HCT116 (cell line): ENCODE results near the gene ARMH3. TPM values are rescaled to one million over a fixed set of nuclear protein-coding genes. Genes with fewer than 3 reads are reported as not detected.

Source experiments
- ATAC-seq: fragments of 200-7000 bp; cut with Tn5 transposase; 2 replicates; pipeline ENCODE4 v1.9.1; 2020; ENCODE audit warnings: mild to moderate bottlenecking, moderate library complexity
- BruUV-seq: library from RNA; stranded (reverse); fragments of 400-500 nt; replicated peaks from 2 replicates; lab custom pipeline; 2021; lab: Mats Ljungman, UMichigan
- CTCF ChIA-PET: fragments of 300-600 bp; sonication (Branson Sonifier 250); formaldehyde crosslinking; loops from one replicate; lab custom pipeline; 2021; ENCODE audit warnings: antibody characterized with exemption; lab: Charles Lee
- POLR2A ChIA-PET: fragments of 300-600, 350-600 bp; sonication (Branson Sonifier 250); formaldehyde crosslinking; loops from one replicate; lab custom pipeline; 2021; ENCODE audit warnings: antibody characterized with exemption; lab: Charles Lee
- RAD21 ChIA-PET, 2 experiments: fragments of 300-600 bp; sonication (Branson Sonifier 250); formaldehyde crosslinking; loops; one replicate each; lab custom pipeline; 2023; ENCODE audit warnings: low total read pairs in 2 of 2; ENCODE audit not compliant: uncharacterized antibody in 2 of 2, unreplicated experiment in 2 of 2, low non-redundant PET in 1 of 2; lab: Charles Lee
- DNase-seq: peaks from one replicate; pipeline ENCODE4 v3.0.0-alpha.2; 2010; ENCODE audit warnings: low read depth, low spot score
- H2AFZ ChIP-seq: fragments of 200-600 bp; shearing (Covaris generic), sonication (generic); 2 replicates; pipeline ENCODE4 v1.6.1; 2017; ENCODE audit warnings: low read depth, mixed run types, mixed read lengths, antibody characterized with exemption, low read length; ENCODE audit not compliant: poor library complexity, severe bottlenecking
- H3K27ac ChIP-seq: 2 replicates; pipeline ENCODE4 v1.5.1; 2012; ENCODE audit warnings: low read depth, low read length
- H3K27me3 ChIP-seq: fragments of 200-600 bp; sonication (generic); 2 replicates; pipeline ENCODE4 v1.6.1; 2016; ENCODE audit warnings: mixed run types, low read length, mixed read lengths; ENCODE audit not compliant: insufficient read depth
- H3K36me3 ChIP-seq, 2 experiments: fragments of 200-500 bp in 1 of 2; fragments of 200-600 bp in 1 of 2; sonication (Bioruptor generic) in 1 of 2; sonication (generic) in 1 of 2; 2 replicates each; pipeline versions ENCODE4 v1.5.1 to v1.6.1; 2014 to 2016; ENCODE audit warnings: low read length in 2 of 2, inconsistent platforms in 1 of 2, mixed read lengths in 1 of 2, mixed run types in 1 of 2; ENCODE audit not compliant: insufficient read depth in 2 of 2, control insufficient read depth in 1 of 2
- H3K4me1 ChIP-seq, 2 experiments: fragments of 200-600 bp in 1 of 2; sonication (generic) in 1 of 2; 2 replicates each; pipeline versions ENCODE4 v1.5.1 to v1.6.1; 2012 to 2017; ENCODE audit warnings: low read length in 2 of 2, inconsistent platforms in 1 of 2, mild to moderate bottlenecking in 1 of 2, mixed read lengths in 1 of 2, mixed run types in 1 of 2, moderate library complexity in 1 of 2; ENCODE audit not compliant: insufficient read depth in 2 of 2, control insufficient read depth in 1 of 2
- H3K4me2 ChIP-seq: fragments of 200-600 bp; sonication (generic); 2 replicates; pipeline ENCODE4 v1.6.1; 2017; ENCODE audit warnings: mixed run types, low read length, mixed read lengths
- H3K4me3 ChIP-seq, 2 experiments: fragments of 200-600 bp in 1 of 2; sonication (generic) in 1 of 2; replicated peaks in 1 of 2; 2 replicates each; pipeline ENCODE4 v1.5.1; 2011 to 2016; ENCODE audit warnings: low read length in 2 of 2, control low read depth in 1 of 2, low read depth in 1 of 2, mild to moderate bottlenecking in 1 of 2, mixed read lengths in 1 of 2, mixed run types in 1 of 2
- H3K79me2 ChIP-seq: fragments of 200-600 bp; sonication (generic); 2 replicates; pipeline ENCODE4 v1.6.1; 2017; ENCODE audit warnings: mild to moderate bottlenecking, mixed run types, low read length, moderate library complexity, mixed read lengths; ENCODE audit not compliant: insufficient read depth
- H3K9ac ChIP-seq: fragments of 200-600 bp; sonication (generic); 2 replicates; pipeline ENCODE4 v1.6.1; 2016; ENCODE audit warnings: low read length, mixed read lengths
- H3K9me2 ChIP-seq: fragments of 200-600 bp; sonication (generic), shearing (Covaris generic); 2 replicates; pipeline ENCODE4 v1.6.1; 2017; ENCODE audit warnings: mixed run types, mild to moderate bottlenecking, moderate library complexity; ENCODE audit not compliant: insufficient read depth
- H3K9me3 ChIP-seq, 2 experiments: fragments of 200-500 bp in 1 of 2; fragments of 200-600 bp in 1 of 2; sonication (Bioruptor generic) in 1 of 2; sonication (generic) in 1 of 2; 2 replicates each; pipeline ENCODE4 v1.6.1; 2014 to 2017; ENCODE audit warnings: low read length in 2 of 2, mixed read lengths in 2 of 2, inconsistent platforms in 1 of 2, low read depth in 1 of 2, mild to moderate bottlenecking in 1 of 2, mixed run types in 1 of 2, moderate library complexity in 1 of 2; ENCODE audit not compliant: control insufficient read depth in 1 of 2, insufficient read depth in 1 of 2
- H4K20me1 ChIP-seq: fragments of 200-600 bp; sonication (generic), shearing (Covaris generic); 2 replicates; pipeline ENCODE4 v1.6.1; 2017; ENCODE audit warnings: mixed run types, mild to moderate bottlenecking, moderate library complexity; ENCODE audit not compliant: insufficient read depth
- CTCF ChIP-seq, 3 experiments: fragments of 200-600 bp in 1 of 3; sonication (generic) in 1 of 3; IDR thresholded peaks in 2 of 3; conservative IDR thresholded peaks in 1 of 3; 2 replicates each; pipeline ENCODE4 v1.5.1; 2012 to 2017; ENCODE audit warnings: low read depth in 2 of 3, low read length in 2 of 3, antibody characterized with exemption in 1 of 3, borderline replicate concordance in 1 of 3, control low read depth in 1 of 3, mild to moderate bottlenecking in 1 of 3, mixed read lengths in 1 of 3, mixed run types in 1 of 3, moderate library complexity in 1 of 3; ENCODE audit not compliant: insufficient read depth in 1 of 3
- EGR1 ChIP-seq: IDR thresholded peaks from 2 replicates; pipeline ENCODE4 v1.6.1; 2012; ENCODE audit warnings: low read depth
- FOSL1 ChIP-seq: IDR thresholded peaks from 2 replicates; pipeline ENCODE4 v1.6.1; 2012; ENCODE audit warnings: low read depth
- REST ChIP-seq: IDR thresholded peaks from 2 replicates; pipeline ENCODE4 v1.6.1; 2012; ENCODE audit warnings: low read depth
- SIN3A ChIP-seq: IDR thresholded peaks from 2 replicates; pipeline ENCODE4 v1.6.1; 2012; ENCODE audit warnings: low read depth
- TCF7L2 ChIP-seq: IDR thresholded peaks from 2 replicates; pipeline ENCODE4 v1.7.0; 2011; ENCODE audit warnings: borderline replicate concordance, inconsistent platforms; ENCODE audit not compliant: insufficient read depth, insufficient read length; ENCODE audit errors: extremely low read depth
- intact Hi-C: fragments of 100-400 bp; cut with micrococcal nuclease; formaldehyde crosslinking; loops from 2 replicates; pipeline ENCODE4 v1.10.0; 2022
- total RNA-seq: library from RNA; stranded (reverse); gene quantifications from one replicate; pipeline ENCODE4 v1.2.1, GENCODE V29; 2021; ENCODE audit not compliant: unreplicated experiment

ARMH3 gene
- total RNA-seq, 1 experiment from 2014 or later = 30.4 TPM

DNA sequence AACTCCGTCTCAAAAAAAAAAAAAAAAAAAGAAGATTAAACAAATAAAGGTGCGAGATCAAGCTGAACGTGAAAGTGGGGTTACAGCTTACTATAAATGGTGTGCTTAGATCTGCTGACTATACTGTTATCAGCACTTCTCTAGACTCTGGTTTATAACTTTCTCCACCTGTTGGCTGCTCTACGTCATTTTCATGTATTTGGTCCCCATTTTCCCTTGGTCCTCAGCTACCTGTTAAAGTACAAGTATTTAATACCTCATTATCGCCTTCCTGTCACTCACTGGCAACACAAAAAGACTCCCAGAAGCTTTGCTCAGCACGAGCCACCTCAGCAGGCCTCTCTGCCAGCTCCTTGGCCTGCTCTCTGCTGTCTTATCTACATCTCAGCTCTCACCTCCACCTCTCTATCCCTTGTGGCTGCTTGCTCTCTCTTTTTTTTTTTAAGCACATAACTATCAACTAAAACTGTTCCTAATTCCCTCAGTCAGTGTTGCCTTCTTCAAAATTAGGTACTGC is 95.0 kb downstream of the ARMH3 start:
- H3K4me1 ChIP-seq = no peaks in the 10 kb centered on the region
- RAD21 ChIA-PET = interaction anchor here in 1 of 2 experiments (0.6 kb wide), 1 partner anchor 79 kb away, joined by 3 read pairs; no protein-coding TSS in a partner anchor
- no peaks in the 10 kb centered on the region for H3K9me2 ChIP-seq
- 0 out of 4 replicates have a peak, but pooled peaks cover 0 to 2% of the 10 kb centered on the region in 2 experiments for H3K36me3 ChIP-seq
- no peak overlapping the region for H3K27ac ChIP-seq
- H3K9ac ChIP-seq = no peak overlapping the region
- H3K79me2 ChIP-seq = no peaks in the 10 kb centered on the region
- POLR2A ChIA-PET = no interaction called here
- no peaks in the 10 kb centered on the region for H3K27me3 ChIP-seq
- no peak overlapping the region for H2AFZ ChIP-seq
- BruUV-seq = no TSS peak
- intact Hi-C loops = no loop called here
- ATAC-seq (no peak), DNase-seq (no peak)
- CTCF ChIA-PET = no interaction called here
- H3K4me3 ChIP-seq = no peak overlapping the region
- H3K9me3 ChIP-seq = no peaks in the 10 kb centered on the region
- no peak overlapping the region for H3K4me2 ChIP-seq
- TF ChIP-seq REST = no peak
- no peak for TF ChIP-seq CTCF (IDR thresholded peaks at IDR 0.05 in 2 of 3, conservative IDR thresholded peaks at IDR 0.05 in 1 of 3; ENCODE audit: borderline replicate concordance in 1 of 3, insufficient read depth in 1 of 3, low read depth in 2 of 3, low read length in 2 of 3)
- no peak for TF ChIP-seq TCF7L2
- TF ChIP-seq FOSL1 = no peak
- no peak for TF ChIP-seq SIN3A
- no peak for TF ChIP-seq EGR1
- TF ChIP-seq, all 23 proteins: peak for 0
- H4K20me1 ChIP-seq = peaks cover 5% of the 10 kb centered on the region; the same call in 1 of the 2 replicates
